ENCODE results near the gene LTF. TPM values are rescaled to one million over a fixed set of nuclear protein-coding genes. Genes with fewer than 3 reads are reported as not detected.
A peak's percentile ranks its signal among the peaks of the same experiment; 100 is the strongest.

LTF gene
- total RNA-seq, 1 donor from 2014 or later: 1.7 TPM

DNA sequence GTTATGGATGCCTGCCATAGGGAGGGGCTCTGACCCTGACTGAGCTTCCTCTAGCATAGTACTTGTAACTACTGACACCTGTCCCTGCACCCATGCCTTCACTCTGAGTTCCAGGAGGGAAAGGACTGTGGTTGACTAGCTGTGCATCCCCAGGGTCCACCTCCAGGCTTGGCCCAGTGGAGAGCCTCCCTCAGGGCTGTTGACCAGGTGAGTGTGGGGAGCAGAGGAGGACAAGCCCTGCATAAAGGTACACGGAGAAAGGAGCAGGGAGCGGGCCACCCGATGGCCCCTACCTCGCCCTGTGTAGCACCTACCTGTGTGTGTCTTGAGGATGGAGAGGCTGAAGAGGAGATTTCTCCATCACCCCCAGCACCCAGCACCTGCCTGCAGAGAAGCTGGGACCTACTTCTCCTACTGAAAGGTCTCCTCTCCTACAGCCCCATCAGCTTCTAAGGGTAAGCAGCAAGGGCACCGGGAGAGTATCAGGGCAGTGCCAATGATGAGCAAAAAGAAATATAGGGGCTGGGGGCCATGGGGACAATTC lies 6.7 kb upstream of the LTF start:
- peak; percentile 34 for DNase-seq (ENCODE audit: low spot score)
- no peak for ATAC-seq

DNA sequence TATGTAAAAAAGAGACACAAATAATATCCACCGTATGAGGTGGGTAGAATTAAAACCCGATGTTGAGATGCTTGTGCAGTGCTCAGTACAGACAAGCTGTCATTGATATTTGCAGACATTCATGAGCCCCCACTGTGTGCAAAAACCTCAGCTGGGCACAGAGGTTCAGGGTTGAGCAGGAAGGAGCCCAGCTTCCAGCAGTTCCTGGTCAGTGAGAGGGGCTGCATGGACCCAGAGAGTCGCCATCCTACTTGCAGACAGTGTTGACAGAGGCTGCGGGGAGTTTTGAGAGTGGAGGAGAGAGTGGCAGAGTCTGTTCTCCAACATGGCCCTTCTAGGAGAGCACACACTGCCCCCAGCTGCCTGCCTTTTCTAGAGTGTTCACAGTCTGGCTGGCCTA lies 6.1 kb upstream of the LTF start:
- DNase-seq (ENCODE audit: low spot score) (peak; percentile 35), ATAC-seq (no peak)

- peak; percentile 55 for ATAC-seq
- DNase-seq (ENCODE audit: low spot score): peak; percentile 34
Measured at GRCh38 chr3:46469680-46470357, 5.1 kb upstream of the LTF start.

DNA sequence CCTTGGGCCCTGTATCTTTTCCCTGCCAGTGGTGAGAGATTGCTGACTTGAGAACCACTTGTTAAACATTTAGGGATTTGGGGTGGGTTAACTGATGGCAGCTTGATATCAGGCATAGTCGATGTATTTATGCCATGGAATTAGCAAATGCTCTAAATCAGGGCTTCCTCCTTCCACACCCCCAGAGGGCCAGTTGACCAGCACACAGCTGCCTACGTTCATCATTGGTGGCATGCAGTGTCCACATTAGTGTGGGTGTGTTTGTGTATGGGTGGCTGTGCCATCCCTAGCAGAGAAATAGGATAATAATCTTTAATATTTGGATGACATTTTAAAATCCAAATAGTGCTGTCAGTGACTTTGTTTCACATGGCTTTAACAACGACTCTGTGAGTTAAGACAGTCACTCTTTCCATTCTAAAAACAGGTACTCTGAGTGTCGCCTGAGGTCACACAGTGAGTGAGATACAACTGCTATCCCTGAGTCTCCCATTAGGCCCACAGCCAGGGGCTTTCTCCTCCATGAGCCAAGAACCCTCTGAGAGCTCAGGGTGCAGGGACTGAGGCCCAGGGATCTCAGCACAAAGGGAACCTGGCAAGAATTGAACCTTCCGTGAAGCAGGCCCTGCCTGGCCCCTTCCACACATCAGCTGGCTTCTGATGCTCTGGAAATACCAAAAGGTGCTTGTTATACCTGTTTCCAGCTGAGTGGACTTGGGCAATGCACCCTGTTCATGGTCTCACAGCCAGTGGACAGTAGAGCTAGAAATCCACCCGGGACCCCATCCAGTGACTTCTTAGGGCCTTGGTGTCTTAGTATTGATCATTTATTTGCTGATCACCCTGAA lies 4.3 kb upstream of the LTF start:
- no peak for ATAC-seq
- DNase-seq (ENCODE audit: low spot score): peak; percentile 12

- ATAC-seq (no peak), DNase-seq (ENCODE audit: low spot score) (peak; percentile 7)
Measured at GRCh38 chr3:46467562-46467961, 2.9 kb upstream of the LTF start.

GRCh38 chr3:46466871-46467403 lies 2.2 kb upstream of the LTF start:
- ATAC-seq: no peak
- DNase-seq (ENCODE audit: low spot score): peak; percentile 35

- no peak for ATAC-seq
- peak; percentile 40 for DNase-seq (ENCODE audit: low spot score)
Measured at GRCh38 chr3:46466273-46466672, 1.6 kb upstream of the LTF start.

DNA sequence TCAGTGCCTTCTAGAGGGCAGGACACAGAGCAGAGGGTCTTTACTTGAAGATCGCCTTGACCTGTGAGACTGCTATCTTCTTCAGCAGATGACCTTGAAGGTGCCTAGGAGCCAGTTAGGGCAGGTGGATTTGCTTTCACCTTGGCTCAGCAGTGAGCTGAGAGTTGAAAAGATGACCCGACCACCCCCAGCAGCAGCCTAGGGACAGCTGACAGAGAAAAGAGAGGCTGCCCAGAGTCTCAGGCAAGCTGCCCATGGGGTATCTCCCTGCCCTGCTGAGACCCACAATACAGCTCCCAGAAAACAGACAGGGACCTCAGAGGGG lies 453 bp upstream of the LTF start:
- ATAC-seq: no peak
- DNase-seq (ENCODE audit: low spot score): peak; percentile 29

- ATAC-seq: no peak
- DNase-seq (ENCODE audit: low spot score): peak; percentile 44
Measured at GRCh38 chr3:46463868-46464241, 850 bp downstream of the LTF start.

GRCh38 chr3:46463120-46463867 lies 1.4 kb downstream of the LTF start:
- ATAC-seq (peak; percentile 49), DNase-seq (ENCODE audit: low spot score) (peak; percentile 43)

GRCh38 chr3:46462511-46462910 lies 2.2 kb downstream of the LTF start:
- no peak for ATAC-seq

DNA sequence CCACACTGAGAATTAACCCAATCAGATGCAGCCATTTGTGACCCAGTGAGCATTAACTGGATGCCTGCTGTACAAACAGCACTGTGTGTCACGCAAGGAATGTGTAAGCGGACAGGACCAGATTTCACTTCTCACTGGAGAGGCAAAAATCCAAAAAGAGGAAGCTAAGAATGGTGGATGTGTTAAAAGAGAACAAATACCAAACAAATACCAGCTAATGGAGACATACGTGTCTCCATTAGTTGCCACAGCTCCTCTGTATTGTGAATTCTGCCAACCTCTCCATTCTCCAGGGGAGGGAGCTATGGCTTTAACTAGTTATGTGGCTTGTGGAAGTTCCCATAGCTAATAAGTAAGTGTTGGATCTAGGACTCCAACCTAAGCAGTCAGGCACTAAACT lies 2.6 kb downstream of the LTF start:
- no peak for ATAC-seq

More at GRCh38 chr3:46462511-46462910, 2.2 kb downstream of the LTF start:
- DNase-seq (ENCODE audit: low spot score): peak; percentile 41

GRCh38 chr3:46460051-46460450 lies 4.7 kb downstream of the LTF start:
- no peak for DNase-seq (ENCODE audit: low spot score)
- ATAC-seq: no peak

More for the DNA sequence above, 2.6 kb downstream of the LTF start:
- no peak for DNase-seq (ENCODE audit: low spot score)

DNA sequence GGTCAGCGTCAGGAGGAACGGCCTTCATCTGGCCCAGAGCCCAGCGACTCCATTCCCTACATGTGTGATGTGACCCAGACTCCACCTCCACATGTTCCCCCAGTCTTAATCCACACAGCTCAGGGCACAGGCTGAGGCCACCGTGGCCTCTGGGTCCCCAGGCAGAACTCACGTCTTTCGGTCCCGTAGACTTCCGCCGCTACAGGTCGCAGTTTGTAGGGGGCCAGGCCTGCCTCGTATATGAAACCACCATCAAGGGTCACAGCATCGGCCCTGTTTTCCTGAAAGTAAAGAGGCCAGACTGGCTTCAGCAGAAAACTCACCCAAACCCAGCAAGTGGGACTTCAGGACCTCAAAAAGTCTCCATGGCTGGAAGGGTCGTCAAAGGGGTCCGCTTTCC lies 8.6 kb downstream of the LTF start:
- DNase-seq (ENCODE audit: low spot score) (peak; percentile 33), ATAC-seq (no peak)

DNA sequence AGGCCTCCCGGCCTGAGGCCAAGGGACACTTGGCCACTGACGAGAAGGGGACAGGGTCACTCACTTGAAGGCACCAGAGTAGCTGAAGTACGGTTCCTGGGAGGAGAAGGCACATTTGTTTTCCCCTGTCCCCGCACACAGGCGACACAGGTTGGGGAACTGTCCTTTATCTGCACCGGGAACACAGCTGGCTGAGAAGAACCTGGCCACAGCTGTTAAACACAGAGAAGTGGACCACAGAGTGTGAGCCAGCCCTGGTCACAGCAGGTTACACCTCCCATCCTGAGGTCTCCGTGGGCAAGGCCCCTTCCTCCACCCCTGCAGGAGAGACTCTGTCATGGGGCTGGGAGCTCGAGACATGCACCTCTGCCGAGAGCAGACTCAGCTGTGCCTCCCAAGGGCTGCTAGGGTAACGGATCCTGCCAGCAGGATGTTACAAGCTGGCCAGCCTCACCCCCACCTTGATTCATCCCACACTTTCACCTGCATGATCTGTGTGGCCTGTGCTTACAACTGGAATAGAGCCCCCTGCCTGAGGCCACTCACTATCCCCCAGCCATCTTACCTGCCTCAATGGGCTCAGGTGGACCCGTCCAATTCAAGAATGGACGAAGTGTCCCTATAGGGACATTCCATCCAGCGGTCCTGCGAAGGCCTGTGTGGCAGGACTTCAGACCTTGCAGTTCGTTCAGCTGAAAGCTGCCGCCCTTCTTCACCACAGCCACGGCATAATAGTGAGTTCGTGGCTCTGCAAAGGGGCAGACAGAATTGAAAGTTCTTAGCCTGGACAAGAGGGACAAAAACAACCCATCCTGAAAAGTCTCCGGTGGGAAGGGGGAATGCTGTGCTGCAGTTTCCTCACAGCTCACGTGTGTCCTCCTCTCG lies 9.2 kb downstream of the LTF start:
- DNase-seq (ENCODE audit: low spot score): peak; percentile 35
- ATAC-seq: no peak

GRCh38 chr3:46454606-46455005 lies 10.1 kb downstream of the LTF start:
- ATAC-seq (no peak), DNase-seq (ENCODE audit: low spot score) (peak; percentile 32)

GRCh38 chr3:46454209-46454595 lies 10.5 kb downstream of the LTF start:
- DNase-seq (ENCODE audit: low spot score): no peak
- no peak for ATAC-seq

DNA sequence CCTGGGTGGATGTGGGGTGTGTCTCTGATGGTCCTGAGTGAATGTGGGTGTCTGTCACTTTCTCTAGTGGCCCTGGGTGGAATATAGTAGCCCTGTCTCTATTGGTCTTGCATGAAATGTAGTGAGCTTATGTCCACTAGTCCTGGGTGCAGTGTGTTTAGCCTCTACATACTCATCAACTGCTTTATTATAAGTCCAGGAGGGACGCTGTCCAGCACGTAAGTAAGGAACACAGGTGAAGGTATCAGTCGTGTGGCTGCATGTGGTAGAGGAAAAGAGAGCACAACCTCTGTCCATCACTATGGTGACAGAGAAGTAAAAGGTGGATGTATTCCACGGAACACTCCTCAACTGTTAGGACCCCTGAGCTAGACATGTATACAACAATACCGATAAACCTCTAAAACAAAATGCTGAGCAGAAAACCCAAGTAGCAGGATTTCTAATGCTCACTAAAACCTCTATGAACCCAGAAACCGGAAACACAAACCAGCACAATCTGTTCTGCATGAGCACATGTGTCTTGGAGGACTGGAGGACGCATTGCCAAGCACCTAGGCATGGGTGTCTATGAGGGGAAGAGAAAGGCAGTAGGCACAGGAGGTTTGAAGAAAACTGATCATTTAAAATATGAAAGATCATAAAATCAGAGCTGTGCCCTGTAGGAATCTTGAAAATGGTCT lies 11.0 kb downstream of the LTF start:
- no peak for DNase-seq (ENCODE audit: low spot score)
- no peak for ATAC-seq

- ATAC-seq: peak; percentile 41
- DNase-seq (ENCODE audit: low spot score): no peak
Measured at GRCh38 chr3:46449755-46450552, 14.8 kb downstream of the LTF start.

Measured in left lobe of liver (tissue), 2 donors.